Mesenchymal stem cell (in vitro differentiated cells and primary cell): ENCODE data around the gene RAB36.

Source experiments
- DNase-seq: peaks from one replicate; pipeline ENCODE4 v3.0.0-alpha.2; 2013
- H2AFZ ChIP-seq: one replicate; pipeline ENCODE4 v1.6.1; 2013; ENCODE audit warnings: low read depth, mild to moderate bottlenecking, control low read depth, inconsistent platforms, low read length, moderate library complexity
- H2AK5ac ChIP-seq: 2 replicates; pipeline ENCODE4 v1.6.1; 2013; ENCODE audit warnings: low read length, moderate library complexity, mild to moderate bottlenecking, inconsistent platforms; ENCODE audit not compliant: severe bottlenecking
- H2BK120ac ChIP-seq: one replicate; pipeline ENCODE4 v1.6.1; 2013; ENCODE audit warnings: low read depth, mild to moderate bottlenecking, inconsistent platforms, low read length, moderate library complexity
- H2BK12ac ChIP-seq, 2 experiments: one replicate each; pipeline ENCODE4 v1.6.1; 2013; ENCODE audit warnings: inconsistent platforms in 2 of 2, low read length in 2 of 2, mild to moderate bottlenecking in 2 of 2, moderate library complexity in 2 of 2, control low read depth in 1 of 2
- H2BK15ac ChIP-seq: one replicate; pipeline ENCODE4 v1.6.1; 2013; ENCODE audit warnings: mild to moderate bottlenecking, low read depth, inconsistent platforms; ENCODE audit not compliant: poor library complexity, severe bottlenecking
- H2BK5ac ChIP-seq: 2 replicates; pipeline ENCODE4 v1.6.1; 2013; ENCODE audit warnings: low read depth, mild to moderate bottlenecking, low read length, control low read depth, inconsistent platforms; ENCODE audit not compliant: poor library complexity, severe bottlenecking
- H3K14ac ChIP-seq, 2 experiments: one replicate each; pipeline ENCODE4 v1.6.1; 2013; ENCODE audit warnings: inconsistent platforms in 2 of 2, low read length in 2 of 2, control low read depth in 1 of 2, mild to moderate bottlenecking in 1 of 2, moderate library complexity in 1 of 2
- H3K18ac ChIP-seq, 2 experiments: one replicate each; pipeline ENCODE4 v1.6.1; 2013; ENCODE audit warnings: inconsistent platforms in 2 of 2, low read length in 2 of 2, control low read depth in 1 of 2, low read depth in 1 of 2, mild to moderate bottlenecking in 1 of 2
- H3K23ac ChIP-seq, 2 experiments: one replicate each; pipeline ENCODE4 v1.6.1; 2013; ENCODE audit warnings: inconsistent platforms in 2 of 2, low read length in 2 of 2, mild to moderate bottlenecking in 2 of 2, moderate library complexity in 2 of 2, control low read depth in 1 of 2
- H3K27ac ChIP-seq: 2 replicates; pipeline ENCODE4 v1.5.1; 2013; ENCODE audit warnings: mild to moderate bottlenecking, moderate library complexity, low read length, control low read depth, inconsistent platforms; ENCODE audit not compliant: poor library complexity, severe bottlenecking
- H3K27me3 ChIP-seq, 2 experiments: 2 replicates each; pipeline versions ENCODE4 v1.6.1 to v1.7.0; 2013; ENCODE audit warnings: low read length in 2 of 2, mild to moderate bottlenecking in 2 of 2, moderate library complexity in 2 of 2, control low read depth in 1 of 2, inconsistent platforms in 1 of 2; ENCODE audit not compliant: control insufficient read depth in 1 of 2, insufficient read depth in 1 of 2
- H3K36me3 ChIP-seq, 2 experiments: 2 replicates each; pipeline versions ENCODE4 v1.6.1 to v1.7.0; 2013; ENCODE audit warnings: low read length in 2 of 2, control low read depth in 1 of 2, inconsistent platforms in 1 of 2, low read depth in 1 of 2, mild to moderate bottlenecking in 1 of 2; ENCODE audit not compliant: insufficient read depth in 2 of 2, control insufficient read depth in 1 of 2
- H3K4ac ChIP-seq, 2 experiments: one replicate each; pipeline ENCODE4 v1.6.1; 2013; ENCODE audit warnings: inconsistent platforms in 2 of 2, low read length in 2 of 2, mild to moderate bottlenecking in 2 of 2, moderate library complexity in 2 of 2, control low read depth in 1 of 2, low read depth in 1 of 2
- H3K4me1 ChIP-seq: 2 replicates; pipeline ENCODE4 v1.6.1; 2013; ENCODE audit warnings: low read depth, low read length, control low read depth; ENCODE audit not compliant: control insufficient read depth, insufficient read depth
- H3K4me2 ChIP-seq: 2 replicates; pipeline ENCODE4 v1.6.1; 2013; ENCODE audit warnings: low read length, mild to moderate bottlenecking, inconsistent platforms; ENCODE audit not compliant: poor library complexity, severe bottlenecking
- H3K4me3 ChIP-seq, 2 experiments: 2 replicates each; pipeline versions ENCODE4 v1.5.1 to v1.7.0; 2013; ENCODE audit warnings: low read length in 2 of 2, mild to moderate bottlenecking in 2 of 2, control low read depth in 1 of 2, low read depth in 1 of 2; ENCODE audit not compliant: insufficient read depth in 1 of 2
- H3K79me1 ChIP-seq: replicated peaks from 2 replicates; pipeline ENCODE4 v1.6.1; 2013; ENCODE audit warnings: mild to moderate bottlenecking, control low read depth, low read length, inconsistent platforms; ENCODE audit not compliant: poor library complexity, severe bottlenecking
- H3K9ac ChIP-seq: 2 replicates; pipeline ENCODE4 v1.7.0; 2013; ENCODE audit warnings: mild to moderate bottlenecking, low read length, moderate library complexity
- H3K9me3 ChIP-seq: 2 replicates; pipeline ENCODE4 v1.7.0; 2013; ENCODE audit warnings: mild to moderate bottlenecking, low read length; ENCODE audit not compliant: control insufficient read depth
- H4K8ac ChIP-seq: one replicate; pipeline ENCODE4 v1.6.1; 2013; ENCODE audit warnings: inconsistent platforms, mild to moderate bottlenecking, low read length, moderate library complexity
- H4K91ac ChIP-seq: one replicate; pipeline ENCODE4 v1.6.1; 2013; ENCODE audit warnings: mild to moderate bottlenecking, low read length, inconsistent platforms
- WGBS: methylation state at CpG from one replicate; pipeline ENCODE4 v1.1.7; 2013; ENCODE audit warnings: mixed read lengths; 5-methylcytosine and 5-hydroxymethylcytosine counted together

Gene RAB36

GRCh38 chr22:23124611-23125511, 20.4 kb upstream of the RAB36 start:
- Histone ChIP-seq H3K27ac (no peak overlapping the region), H2BK15ac (no peak overlapping the region), H3K27me3 (peaks cover 22 to 29% of the 10 kb centered on the region in 2 experiments), H3K9ac (peak overlapping the region; percentile 36), H2AK5ac (no peak overlapping the region), H3K79me1 (no peaks in the 10 kb centered on the region), H2BK120ac (no peak overlapping the region), H3K14ac (no peak overlapping the region), H3K23ac (no peak overlapping the region), H4K91ac (no peak overlapping the region), H3K4ac (no peak overlapping the region), H3K4me3 (no peak overlapping the region), H2AFZ (no peak overlapping the region), H3K4me2 (no peak overlapping the region), H2BK5ac (no peak overlapping the region), H3K18ac (no peak overlapping the region), H4K8ac (no peak overlapping the region), H3K36me3 (no peaks in the 10 kb centered on the region), H3K4me1 (peaks cover 2% of the 10 kb centered on the region), H3K9me3 (no peaks in the 10 kb centered on the region), H2BK12ac (no peak overlapping the region)
- no peak for DNase-seq
- WGBS: 80% methylated on average over 15 of the region's 19 CpGs

GRCh38 chr22:23125512-23126103, 19.7 kb upstream of the RAB36 start:
- WGBS: 83% methylated on average over 16 of the region's 18 CpGs

GRCh38 chr22:23126165-23127054, 18.9 kb upstream of the RAB36 start:
- no peak overlapping the region for H2AFZ ChIP-seq
- H2BK120ac ChIP-seq: no peak overlapping the region
- no peak overlapping the region for H2AK5ac ChIP-seq
- DNase-seq: no peak
- no peaks in the 10 kb centered on the region for H3K79me1 ChIP-seq
- no peak overlapping the region for H3K18ac ChIP-seq
- no peak overlapping the region for H4K8ac ChIP-seq
- H3K9me3 ChIP-seq: no peaks in the 10 kb centered on the region
- no peak overlapping the region for H2BK12ac ChIP-seq
- no peak overlapping the region for H3K23ac ChIP-seq
- H3K27me3 ChIP-seq: peaks cover 22% of the 10 kb centered on the region in 2 experiments
- H2BK15ac ChIP-seq: no peak overlapping the region
- H3K4me2 ChIP-seq: no peak overlapping the region
- H3K27ac ChIP-seq: no peak overlapping the region
- no peak overlapping the region for H2BK5ac ChIP-seq
- WGBS: 81% methylated on average over 11 of the region's 14 CpGs
- no peaks in the 10 kb centered on the region for H3K36me3 ChIP-seq
- H3K14ac ChIP-seq: no peak overlapping the region
- H3K4me3 ChIP-seq: no peak overlapping the region
- no peak overlapping the region for H3K4ac ChIP-seq
- H4K91ac ChIP-seq: no peak overlapping the region
- no peak overlapping the region for H3K9ac ChIP-seq
- peaks cover 2% of the 10 kb centered on the region for H3K4me1 ChIP-seq

More at GRCh38 chr22:23125512-23126103, 19.7 kb upstream of the RAB36 start:
- H4K8ac ChIP-seq: no peak overlapping the region
- H2BK15ac ChIP-seq: no peak overlapping the region
- H2AK5ac ChIP-seq: no peak overlapping the region
- H3K36me3 ChIP-seq: no peaks in the 10 kb centered on the region
- peak overlapping the region in 1 of 2 experiments; percentile 49 for H3K14ac ChIP-seq
- peaks cover 2% of the 10 kb centered on the region for H3K4me1 ChIP-seq
- H2AFZ ChIP-seq: no peak overlapping the region
- H2BK5ac ChIP-seq: no peak overlapping the region
- no peak overlapping the region for H3K4me2 ChIP-seq
- H3K4me3 ChIP-seq: no peak overlapping the region
- DNase-seq: no peak
- H3K4ac ChIP-seq: no peak overlapping the region
- H3K18ac ChIP-seq: no peak overlapping the region
- H3K27ac ChIP-seq: no peak overlapping the region
- H3K27me3 ChIP-seq: peaks cover 23% of the 10 kb centered on the region in 2 experiments
- no peak overlapping the region for H3K23ac ChIP-seq
- no peaks in the 10 kb centered on the region for H3K9me3 ChIP-seq
- H4K91ac ChIP-seq: no peak overlapping the region
- no peak overlapping the region for H3K9ac ChIP-seq
- H2BK12ac ChIP-seq: no peak overlapping the region
- no peaks in the 10 kb centered on the region for H3K79me1 ChIP-seq
- no peak overlapping the region for H2BK120ac ChIP-seq
